ENCODE results near the gene UBQLN2. TPM values are rescaled to one million over a fixed set of nuclear protein-coding genes. Genes with fewer than 3 reads are reported as not detected.
A peak's percentile ranks its signal among the peaks of the same experiment; 100 is the strongest.

UBQLN2 gene
- total RNA-seq, 2 experiments from 2014 or later = 48.7 to 49.1 TPM

GRCh38 chrX:56557376-56557929 is 6.0 kb upstream of the UBQLN2 start:
- Histone ChIP-seq H3K27me3 (ENCODE audit: control insufficient read depth in 1 of 2, insufficient read depth in 2 of 2, low read length in 2 of 2) (no peaks in the 10 kb centered on the region), H3K9me3 (ENCODE audit: control insufficient read depth in 1 of 2, insufficient read depth in 1 of 2, low read length in 2 of 2) (no peaks in the 10 kb centered on the region), H3K36me3 (ENCODE audit: insufficient read depth, low read length) (no peaks in the 10 kb centered on the region), H3K4me3 (ENCODE audit: low read length) (no peak overlapping the region), H3K27ac (ENCODE audit: low read depth in 1 of 2, low read length in 2 of 2) (no peak overlapping the region), H3K4me1 (ENCODE audit: insufficient read depth, low read length) (no peaks in the 10 kb centered on the region)
- ChIA-PET POLR2A (no interaction called here), CTCF (no interaction called here)
- intact Hi-C loops (cut with DNase I, micrococcal nuclease) = no loop called here
- Mint-ChIP-seq H3K27me3 (no peaks in the 10 kb centered on the region), H3K4me3 (no peak overlapping the region), H3K36me3 (ENCODE audit: low read depth) (no peaks in the 10 kb centered on the region), H3K9me3 (no peaks in the 10 kb centered on the region), H3K4me1 (ENCODE audit: low read depth) (no peaks in the 10 kb centered on the region), H3K27ac (no peak overlapping the region)
- DNase-seq = no peak
- TF ChIP-seq, protein P1, sequence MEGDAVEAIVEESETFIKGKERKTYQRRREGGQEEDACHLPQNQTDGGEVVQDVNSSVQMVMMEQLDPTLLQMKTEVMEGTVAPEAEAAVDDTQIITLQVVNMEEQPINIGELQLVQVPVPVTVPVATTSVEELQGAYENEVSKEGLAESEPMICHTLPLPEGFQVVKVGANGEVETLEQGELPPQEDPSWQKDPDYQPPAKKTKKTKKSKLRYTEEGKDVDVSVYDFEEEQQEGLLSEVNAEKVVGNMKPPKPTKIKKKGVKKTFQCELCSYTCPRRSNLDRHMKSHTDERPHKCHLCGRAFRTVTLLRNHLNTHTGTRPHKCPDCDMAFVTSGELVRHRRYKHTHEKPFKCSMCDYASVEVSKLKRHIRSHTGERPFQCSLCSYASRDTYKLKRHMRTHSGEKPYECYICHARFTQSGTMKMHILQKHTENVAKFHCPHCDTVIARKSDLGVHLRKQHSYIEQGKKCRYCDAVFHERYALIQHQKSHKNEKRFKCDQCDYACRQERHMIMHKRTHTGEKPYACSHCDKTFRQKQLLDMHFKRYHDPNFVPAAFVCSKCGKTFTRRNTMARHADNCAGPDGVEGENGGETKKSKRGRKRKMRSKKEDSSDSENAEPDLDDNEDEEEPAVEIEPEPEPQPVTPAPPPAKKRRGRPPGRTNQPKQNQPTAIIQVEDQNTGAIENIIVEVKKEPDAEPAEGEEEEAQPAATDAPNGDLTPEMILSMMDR (IDR thresholded peaks at IDR 0.05) = no peak
- no peak for ATAC-seq (ENCODE audit: poor library complexity)

- ATAC-seq (ENCODE audit: poor library complexity) (peak; percentile 18), DNase-seq (peak in 5 of 14 experiments; percentile 8 to 43 (median 23))
- peak overlapping the region; percentile 80 for H3K4me3 ChIP-seq (ENCODE audit: low read length)
- H3K4me1 ChIP-seq (ENCODE audit: insufficient read depth, low read length) = peaks cover 8% of the 10 kb centered on the region
- no peaks in the 10 kb centered on the region for H3K27me3 ChIP-seq (ENCODE audit: control insufficient read depth in 1 of 2, insufficient read depth in 2 of 2, low read length in 2 of 2)
- ChIA-PET POLR2A (interaction anchor here (0.7 to 1.0 kb wide), 4 partner anchors 199 to 1075 kb away, joined by 3 to 4 read pairs (median 3); no protein-coding TSS in a partner anchor), CTCF (no interaction called here)
- H3K36me3 ChIP-seq (ENCODE audit: insufficient read depth, low read length) = peaks cover 5% of the 10 kb centered on the region
- H3K9me3 ChIP-seq (ENCODE audit: control insufficient read depth in 1 of 2, insufficient read depth in 1 of 2, low read length in 2 of 2) = no peaks in the 10 kb centered on the region
- peaks cover 46% of the 10 kb centered on the region for H3K4me1 Mint-ChIP-seq (ENCODE audit: low read depth)
- TF ChIP-seq, protein P1 (IDR thresholded peaks at IDR 0.05) = no peak
- peak overlapping the region; percentile 90 for H3K4me3 Mint-ChIP-seq
- H3K27ac ChIP-seq (ENCODE audit: low read depth in 1 of 2, low read length in 2 of 2) = peak overlapping the region; percentile 80 to 89
- H3K9me3 Mint-ChIP-seq = no peaks in the 10 kb centered on the region
- H3K27me3 Mint-ChIP-seq = no peaks in the 10 kb centered on the region
- peaks cover 38% of the 10 kb centered on the region for H3K36me3 Mint-ChIP-seq (ENCODE audit: low read depth)
- intact Hi-C loops (cut with DNase I, micrococcal nuclease) = loop anchor here (5.0 to 10.0 kb wide), 4 partner anchors 60 to 1030 kb away; partner anchors contain the start of genes NBDY (in 1 of the 2) and ZXDB (in 1 of the 2)
- H3K27ac Mint-ChIP-seq = peak overlapping the region; percentile 96
Measured at GRCh38 chrX:56564164-56564885, 898 bp downstream of the UBQLN2 start.

- intact Hi-C loops (cut with DNase I, micrococcal nuclease) = loop anchor here (5.0 to 10.0 kb wide), 4 partner anchors 60 to 1030 kb away; partner anchors contain the start of genes NBDY (in 2 of the 2) and ZXDB (in 1 of the 2)
Measured at GRCh38 chrX:56564921-56565840, 1.8 kb downstream of the UBQLN2 start.

More at GRCh38 chrX:56564921-56565840, 1.8 kb downstream of the UBQLN2 start:
- Histone ChIP-seq H3K27ac (ENCODE audit: low read depth in 1 of 2, low read length in 2 of 2) (peak overlapping the region; percentile 29 to 89), H3K9me3 (ENCODE audit: control insufficient read depth in 1 of 2, insufficient read depth in 1 of 2, low read length in 2 of 2) (no peaks in the 10 kb centered on the region), H3K4me3 (ENCODE audit: low read length) (peak overlapping the region; percentile 80), H3K4me1 (ENCODE audit: insufficient read depth, low read length) (peaks cover 9% of the 10 kb centered on the region), H3K36me3 (ENCODE audit: insufficient read depth, low read length) (peaks cover 5% of the 10 kb centered on the region), H3K27me3 (ENCODE audit: control insufficient read depth in 1 of 2, insufficient read depth in 2 of 2, low read length in 2 of 2) (no peaks in the 10 kb centered on the region)
- Mint-ChIP-seq H3K9me3 (no peaks in the 10 kb centered on the region), H3K4me3 (peak overlapping the region; percentile 90), H3K4me1 (ENCODE audit: low read depth) (peaks cover 50% of the 10 kb centered on the region), H3K27me3 (no peaks in the 10 kb centered on the region), H3K36me3 (ENCODE audit: low read depth) (peaks cover 44% of the 10 kb centered on the region), H3K27ac (peak overlapping the region; percentile 96)
- TF ChIP-seq, protein P1 (IDR thresholded peaks at IDR 0.05) = no peak
- ATAC-seq (ENCODE audit: poor library complexity) (no peak), DNase-seq (peak in 4 of 14 experiments; percentile 5 to 12 (median 11))
- ChIA-PET CTCF (interaction anchor here (0.6 kb wide), 1 partner anchor 162 kb away, joined by 3 read pairs; no protein-coding TSS in a partner anchor), POLR2A (interaction anchor here (0.6 to 0.7 kb wide), 2 partner anchors 26 to 200 kb away, joined by 3 to 4 read pairs; no protein-coding TSS in a partner anchor)
